K562 (cell line): Measurements from ENCODE around the gene RAG2. TPM values are rescaled to one million over a fixed set of nuclear protein-coding genes. Genes with fewer than 3 reads are reported as not detected.

Experiments used
- ATF7 ChIP-seq: fragments of 450-650 bp; IDR thresholded peaks from 2 replicates; pipeline ENCODE4 v1.7.1; 2014; ENCODE audit warnings: mild to moderate bottlenecking, moderate library complexity
- CC2D1A ChIP-seq: fragments of 450-650 bp; IDR thresholded peaks from 2 replicates; pipeline ENCODE4 v1.6.1; 2017; ENCODE audit warnings: mild to moderate bottlenecking
- CREM ChIP-seq: IDR thresholded peaks from 2 replicates; pipeline ENCODE4 v1.6.1; 2014; ENCODE audit warnings: antibody characterized with exemption, low read depth
- ESRRA ChIP-seq: fragments of 450-650 bp; IDR thresholded peaks from 2 replicates; pipeline ENCODE4 v1.6.1; 2014; ENCODE audit warnings: low read depth, mild to moderate bottlenecking, moderate library complexity, borderline replicate concordance
- FOXK1 ChIP-seq: sonication (generic); formaldehyde crosslinking; IDR thresholded peaks from 2 replicates; pipeline ENCODE4 v1.8.0; 2022; ENCODE audit warnings: missing genetic modification reagents, mild to moderate bottlenecking, borderline replicate concordance
- GABPA ChIP-seq: fragments of 200-800 bp; sonication (Bioruptor generic); conservative IDR thresholded peaks from 2 replicates; pipeline ENCODE4 v1.6.1; 2016; ENCODE audit warnings: low read depth, missing genetic modification characterization, missing compliant biosample characterization
- HMGN3 ChIP-seq: IDR thresholded peaks from 2 replicates; pipeline ENCODE4 v1.6.1; 2011; ENCODE audit warnings: borderline replicate concordance, low read depth, mild to moderate bottlenecking, mixed read lengths, low read length; ENCODE audit not compliant: insufficient read length; ENCODE audit errors: extremely low read depth
- JUND ChIP-seq, 2 experiments: IDR thresholded peaks; 2 replicates in 1 of 2; 3 replicates in 1 of 2; pipeline ENCODE4 v1.6.1; 2011; ENCODE audit warnings: borderline replicate concordance in 2 of 2, low read depth in 2 of 2, low read length in 2 of 2, improper control_type of control experiment in 1 of 2, missing biosample characterization in 1 of 2, missing genetic modification characterization in 1 of 2, missing genetic modification reagents in 1 of 2
- MYC ChIP-seq, 2 experiments: fragments of 250-450 bp in 1 of 2; sonication (Bioruptor Pico) in 1 of 2; IDR thresholded peaks; 2 replicates each; pipeline versions ENCODE4 v1.5.1 to v1.6.1; 2012 to 2021; ENCODE audit warnings: low read depth in 2 of 2, borderline replicate concordance in 1 of 2, improper control_type of control experiment in 1 of 2, low read length in 1 of 2, mild to moderate bottlenecking in 1 of 2, moderate library complexity in 1 of 2
- NRF1 ChIP-seq, 2 experiments: fragments of 450-650 bp; IDR thresholded peaks in 1 of 2; conservative IDR thresholded peaks in 1 of 2; 2 replicates each; pipeline ENCODE4 v1.6.1; 2014; ENCODE audit warnings: mild to moderate bottlenecking in 2 of 2
- POLR2AphosphoS5 ChIP-seq: IDR thresholded peaks from 2 replicates; pipeline ENCODE4 v1.6.1; 2011; ENCODE audit warnings: mild to moderate bottlenecking, low read depth, low read length, moderate library complexity; ENCODE audit not compliant: control insufficient read depth, insufficient read depth
- PTRF ChIP-seq: fragments of 450-650 bp; IDR thresholded peaks from 2 replicates; pipeline ENCODE4 v1.6.1; 2016; ENCODE audit warnings: mild to moderate bottlenecking, missing genetic modification characterization, missing compliant biosample characterization
- RBM39 ChIP-seq: fragments of 200-400 bp; formaldehyde crosslinking; optimal IDR thresholded peaks from 2 replicates; pipeline ENCODE3; 2018; ENCODE audit warnings: low read depth, low read length
- SIX5 ChIP-seq, 2 experiments: IDR thresholded peaks; 2 replicates each; pipeline ENCODE4 v1.6.1; 2011; ENCODE audit warnings: low read length in 2 of 2, borderline replicate concordance in 1 of 2, low read depth in 1 of 2, mild to moderate bottlenecking in 1 of 2, moderate library complexity in 1 of 2; ENCODE audit not compliant: insufficient read depth in 1 of 2
- ZNF23 ChIP-seq: fragments of 250-450 bp; sonication (Bioruptor Pico); IDR thresholded peaks from 2 replicates; pipeline ENCODE4 v1.4.0; 2020; ENCODE audit warnings: mild to moderate bottlenecking
- ZNF253 ChIP-seq: fragments of 250-450 bp; sonication (Bioruptor Pico); conservative IDR thresholded peaks from 2 replicates; pipeline ENCODE4 v1.6.1; 2021; ENCODE audit warnings: mild to moderate bottlenecking
- ZNF3 ChIP-seq: fragments of 250-450 bp; sonication (Bioruptor Pico); IDR thresholded peaks from 2 replicates; pipeline ENCODE4 v1.5.0; 2021; ENCODE audit warnings: mild to moderate bottlenecking, moderate library complexity
- ZNF586 ChIP-seq: fragments of 450-650 bp; formaldehyde crosslinking; conservative IDR thresholded peaks from 2 replicates; pipeline ENCODE4 v1.4.0; 2020; ENCODE audit warnings: mild to moderate bottlenecking, moderate library complexity
- ZNF75A ChIP-seq: fragments of 450-650 bp; formaldehyde crosslinking; IDR thresholded peaks from 2 replicates; pipeline ENCODE4 v1.4.0; 2020; ENCODE audit warnings: mild to moderate bottlenecking
- polyA plus RNA-seq, 8 experiments: library from polyadenylated mRNA; depleted of rRNA in 4 of 8; stranded (reverse) in 5 of 8; unstranded in 3 of 8; fragments of >200 nt; fragmentation: Nextera tagmentation in 2 of 8; fragmentation: Illumina TruSeq in 1 of 8; extraction: Ambion mirVana in 2 of 8; extraction: Trizol in 1 of 8; gene quantifications; 2 replicates each; pipeline versions ENCODE4 v1.2.1 to v1.2.3, GENCODE V29; 2011 to 2014; ENCODE audit warnings: inconsistent platforms in 1 of 8, missing spikeins in 1 of 8
- total RNA-seq, 7 experiments: library from RNA; depleted of rRNA in 6 of 7; stranded (reverse); fragments of >200 nt in 6 of 7; fragmentation: Illumina TruSeq in 2 of 7; extraction: Trizol in 2 of 7; gene quantifications; 2 replicates each; pipeline versions ENCODE4 v1.2.1 to v1.2.3, GENCODE V29; 2011 to 2021; ENCODE audit warnings: low replicate concordance in 1 of 7
- TF ChIP-seq, protein P1 (sequence below): fragments of 450-650 bp; IDR thresholded peaks from 2 replicates; pipeline ENCODE4 v1.6.1; 2017; ENCODE audit warnings: mild to moderate bottlenecking, moderate library complexity
- TF ChIP-seq, protein P2 (sequence below): sonication (generic); formaldehyde crosslinking; IDR thresholded peaks from 2 replicates; pipeline ENCODE4 v1.8.0; 2022; ENCODE audit warnings: missing genetic modification reagents, mild to moderate bottlenecking, borderline replicate concordance
- TF ChIP-seq, protein P3 (sequence below): fragments of 450-650 bp; formaldehyde crosslinking; IDR thresholded peaks from 2 replicates; pipeline ENCODE4 v1.4.0; 2022; ENCODE audit warnings: mild to moderate bottlenecking, moderate library complexity
- TF ChIP-seq, protein P4 (sequence below): fragments of 450-650 bp; IDR thresholded peaks from 2 replicates; pipeline ENCODE4 v1.6.1; 2016

Gene RAG2
- total and polyA plus RNA-seq, 9 of the 15 experiments (the other 6 are each of a cell fraction or from before 2014, with no cell fraction given), result 0.06 to 2.7 (median 0.26) TPM; not detected in 3

DNA sequence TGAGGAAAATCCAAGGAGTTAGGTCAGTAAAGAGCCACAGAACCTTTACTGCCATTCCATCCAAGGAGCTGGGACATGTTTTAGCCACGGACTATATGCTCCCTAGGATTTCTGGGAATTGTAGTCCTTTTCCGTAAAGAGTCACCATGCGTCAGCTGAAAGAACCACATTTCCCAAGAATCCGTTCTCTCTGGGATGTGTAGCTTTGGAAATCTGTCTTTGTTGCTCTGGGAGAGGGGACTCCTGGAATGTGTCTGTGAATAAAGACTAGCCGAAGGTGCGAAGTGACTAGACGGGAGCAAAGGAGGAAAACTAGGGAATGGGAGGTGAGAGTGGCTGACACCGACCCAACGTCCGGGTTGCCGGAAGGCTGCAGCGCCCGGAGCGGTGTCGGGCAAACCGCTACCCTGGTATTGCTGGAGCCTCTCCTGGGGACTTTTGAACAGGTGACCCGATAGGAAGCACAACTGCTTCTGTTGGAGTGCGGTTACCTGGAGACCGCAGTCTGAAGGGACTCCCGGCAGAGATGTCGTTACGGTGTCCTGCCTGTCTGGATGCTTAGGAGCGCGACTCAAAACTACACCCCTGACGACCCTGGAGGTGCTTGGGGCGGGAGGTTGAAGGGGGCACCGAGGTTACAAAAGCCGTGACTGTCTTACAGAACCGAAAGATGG, 3.6 kb downstream of the RAG2 start, which contains the start of gene IFTAP (continued):
- TF ChIP-seq SIX5 (IDR thresholded peaks at IDR 0.05; ENCODE audit: borderline replicate concordance in 1 of 2, insufficient read depth in 1 of 2, low read depth in 1 of 2, low read length in 2 of 2), result peak; percentile 99 to 100
- peak; percentile 90 for TF ChIP-seq GABPA
- TF ChIP-seq JUND (IDR thresholded peaks at IDR 0.05; ENCODE audit: borderline replicate concordance, low read depth, low read length), result peak; percentile 52; the same call in 1 of the 2 replicates
- TF ChIP-seq JUND (tag; IDR thresholded peaks at IDR 0.05; ENCODE audit: borderline replicate concordance, low read depth, low read length), result peak; percentile 29; the same call in 2 of the 3 replicates
- TF ChIP-seq, protein P1, sequence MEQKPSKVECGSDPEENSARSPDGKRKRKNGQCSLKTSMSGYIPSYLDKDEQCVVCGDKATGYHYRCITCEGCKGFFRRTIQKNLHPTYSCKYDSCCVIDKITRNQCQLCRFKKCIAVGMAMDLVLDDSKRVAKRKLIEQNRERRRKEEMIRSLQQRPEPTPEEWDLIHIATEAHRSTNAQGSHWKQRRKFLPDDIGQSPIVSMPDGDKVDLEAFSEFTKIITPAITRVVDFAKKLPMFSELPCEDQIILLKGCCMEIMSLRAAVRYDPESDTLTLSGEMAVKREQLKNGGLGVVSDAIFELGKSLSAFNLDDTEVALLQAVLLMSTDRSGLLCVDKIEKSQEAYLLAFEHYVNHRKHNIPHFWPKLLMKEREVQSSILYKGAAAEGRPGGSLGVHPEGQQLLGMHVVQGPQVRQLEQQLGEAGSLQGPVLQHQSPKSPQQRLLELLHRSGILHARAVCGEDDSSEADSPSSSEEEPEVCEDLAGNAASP, result no peak
- no peak for TF ChIP-seq ZNF586 (CRISPR knock-in tag)
- peak; percentile 54; the same call in 1 of the 2 replicates for TF ChIP-seq PTRF (tag)
- TF ChIP-seq ZNF3 (CRISPR knock-in tag), result 0 out of 2 replicates have a peak, but pooled peaks have one; percentile 26
- TF ChIP-seq MYC (IDR thresholded peaks at IDR 0.05; ENCODE audit: low read depth, low read length), result peak; percentile 49
- no peak for TF ChIP-seq MYC (CRISPR knock-in tag; IDR thresholded peaks at IDR 0.05; ENCODE audit: borderline replicate concordance, low read depth)
- TF ChIP-seq ESRRA, result peak; percentile 38; the same call in 1 of the 2 replicates
- TF ChIP-seq HMGN3, result no peak
- TF ChIP-seq, protein P2, sequence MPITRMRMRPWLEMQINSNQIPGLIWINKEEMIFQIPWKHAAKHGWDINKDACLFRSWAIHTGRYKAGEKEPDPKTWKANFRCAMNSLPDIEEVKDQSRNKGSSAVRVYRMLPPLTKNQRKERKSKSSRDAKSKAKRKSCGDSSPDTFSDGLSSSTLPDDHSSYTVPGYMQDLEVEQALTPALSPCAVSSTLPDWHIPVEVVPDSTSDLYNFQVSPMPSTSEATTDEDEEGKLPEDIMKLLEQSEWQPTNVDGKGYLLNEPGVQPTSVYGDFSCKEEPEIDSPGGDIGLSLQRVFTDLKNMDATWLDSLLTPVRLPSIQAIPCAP (CRISPR knock-in tag), result no peak
- 0 out of 2 replicates have a peak, but pooled peaks have one; percentile 29 for TF ChIP-seq ZNF253 (CRISPR knock-in tag)
- peak; percentile 51 for TF ChIP-seq ATF7
- TF ChIP-seq ZNF75A (CRISPR knock-in tag), result no peak
- no peak for TF ChIP-seq ZNF23 (CRISPR knock-in tag)
- TF ChIP-seq CREM, result peak; percentile 71
- no peak for TF ChIP-seq CC2D1A
- TF ChIP-seq RBM39, result no peak
- TF ChIP-seq NRF1 (conservative IDR thresholded peaks at IDR 0.05 in 1 of 2, IDR thresholded peaks at IDR 0.05 in 1 of 2), result peak; percentile 4 to 39; a peak in 1 of 4 replicates
- TF ChIP-seq, protein P3, sequence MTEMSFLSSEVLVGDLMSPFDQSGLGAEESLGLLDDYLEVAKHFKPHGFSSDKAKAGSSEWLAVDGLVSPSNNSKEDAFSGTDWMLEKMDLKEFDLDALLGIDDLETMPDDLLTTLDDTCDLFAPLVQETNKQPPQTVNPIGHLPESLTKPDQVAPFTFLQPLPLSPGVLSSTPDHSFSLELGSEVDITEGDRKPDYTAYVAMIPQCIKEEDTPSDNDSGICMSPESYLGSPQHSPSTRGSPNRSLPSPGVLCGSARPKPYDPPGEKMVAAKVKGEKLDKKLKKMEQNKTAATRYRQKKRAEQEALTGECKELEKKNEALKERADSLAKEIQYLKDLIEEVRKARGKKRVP (CRISPR knock-in tag), result 0 out of 2 replicates have a peak, but pooled peaks have one; percentile 51
- 0 out of 2 replicates have a peak, but pooled peaks have one; percentile 23 for TF ChIP-seq FOXK1
- TF ChIP-seq POLR2AphosphoS5, result no peak
- TF ChIP-seq, protein P4, sequence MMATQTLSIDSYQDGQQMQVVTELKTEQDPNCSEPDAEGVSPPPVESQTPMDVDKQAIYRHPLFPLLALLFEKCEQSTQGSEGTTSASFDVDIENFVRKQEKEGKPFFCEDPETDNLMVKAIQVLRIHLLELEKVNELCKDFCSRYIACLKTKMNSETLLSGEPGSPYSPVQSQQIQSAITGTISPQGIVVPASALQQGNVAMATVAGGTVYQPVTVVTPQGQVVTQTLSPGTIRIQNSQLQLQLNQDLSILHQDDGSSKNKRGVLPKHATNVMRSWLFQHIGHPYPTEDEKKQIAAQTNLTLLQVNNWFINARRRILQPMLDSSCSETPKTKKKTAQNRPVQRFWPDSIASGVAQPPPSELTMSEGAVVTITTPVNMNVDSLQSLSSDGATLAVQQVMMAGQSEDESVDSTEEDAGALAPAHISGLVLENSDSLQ, result 0 out of 2 replicates have a peak, but pooled peaks have one; percentile 16
